DND-41 (cell line): ENCODE data around the gene GALNT5.

Experiments used
- CTCF ChIP-seq: IDR thresholded peaks from 2 replicates; pipeline ENCODE4 v1.5.1; 2012; ENCODE audit warnings: borderline replicate concordance, low read length, moderate library complexity, mild to moderate bottlenecking; ENCODE audit not compliant: poor library complexity, severe bottlenecking; ENCODE audit errors: extremely low read depth
- EZH2 ChIP-seq: IDR thresholded peaks from 3 replicates; pipeline ENCODE4 v1.6.1; 2012; ENCODE audit warnings: borderline replicate concordance, low read depth, mild to moderate bottlenecking, moderate library complexity, low read length, inconsistent platforms; ENCODE audit not compliant: severe bottlenecking

- TF ChIP-seq EZH2 (no peak), CTCF (no peak)
These were observed 88.3 kb downstream of the GALNT5 start for GRCh38 chr2:157345647-157346389.
